ENCODE data around the gene EP400.

The EP400 gene

GRCh38 chr12:131949431-131950181, at the start of gene EP400:
Gene EP400 (plus strand): TSS chr12:131949942. CDS start chr12:131960620, 10,678 bp downstream.
- H3K4me3 ChIP-seq (ENCODE audit: low read depth, low read length): peak within 1 kb of the TSS; percentile 83
- TF ChIP-seq MAX (IDR thresholded peaks at IDR 0.05; ENCODE audit: low read depth, low read length) (peak; percentile 70), CTCF (IDR thresholded peaks at IDR 0.05; ENCODE audit: low read depth, low read length) (peak; percentile 53), MYC (IDR thresholded peaks at IDR 0.05; ENCODE audit: low read depth, low read length) (peak; percentile 66), POLR2A (IDR thresholded peaks at IDR 0.05; ENCODE audit: extremely low read depth, insufficient read length) (peak; percentile 70)

GRCh38 chr12:131900397-131900796, 49.3 kb upstream of the EP400 start:
- no peak for TF ChIP-seq POLR2A (IDR thresholded peaks at IDR 0.05; ENCODE audit: extremely low read depth, insufficient read length)
- no peak for TF ChIP-seq MAX (IDR thresholded peaks at IDR 0.05; ENCODE audit: low read depth, low read length)
- TF ChIP-seq MYC (IDR thresholded peaks at IDR 0.05; ENCODE audit: low read depth, low read length): no peak
- no peak for TF ChIP-seq CTCF (IDR thresholded peaks at IDR 0.05; ENCODE audit: low read depth, low read length)
- no peak overlapping the region for H3K4me3 ChIP-seq (ENCODE audit: low read depth, low read length)
- no peak for DNase-seq (ENCODE audit: low read depth)

More at GRCh38 chr12:131949431-131950181, at the start of gene EP400:
- DNase-seq (ENCODE audit: low read depth): peak; percentile 98

- no peak overlapping the region for H3K4me3 ChIP-seq (ENCODE audit: low read depth, low read length)
- no peak for DNase-seq (ENCODE audit: low read depth)
- no peak for TF ChIP-seq CTCF (IDR thresholded peaks at IDR 0.05; ENCODE audit: low read depth, low read length)
- TF ChIP-seq MYC (IDR thresholded peaks at IDR 0.05; ENCODE audit: low read depth, low read length): no peak
- TF ChIP-seq POLR2A (IDR thresholded peaks at IDR 0.05; ENCODE audit: extremely low read depth, insufficient read length): no peak
- no peak for TF ChIP-seq MAX (IDR thresholded peaks at IDR 0.05; ENCODE audit: low read depth, low read length)
Measured at GRCh38 chr12:131901431-131902331, 48.1 kb upstream of the EP400 start.

GRCh38 chr12:131902332-131903241, 47.2 kb upstream of the EP400 start:
- DNase-seq (ENCODE audit: low read depth): no peak
- no peak overlapping the region for H3K4me3 ChIP-seq (ENCODE audit: low read depth, low read length)
- TF ChIP-seq POLR2A (IDR thresholded peaks at IDR 0.05; ENCODE audit: extremely low read depth, insufficient read length) (no peak), CTCF (IDR thresholded peaks at IDR 0.05; ENCODE audit: low read depth, low read length) (no peak), MYC (IDR thresholded peaks at IDR 0.05; ENCODE audit: low read depth, low read length) (no peak), MAX (IDR thresholded peaks at IDR 0.05; ENCODE audit: low read depth, low read length) (no peak)

Data from NB4 (cell line).